GM12875 (cell line): ENCODE data around the gene HK1.

ENCODE experiments used
- H3K4me3 ChIP-seq: one replicate; pipeline ENCODE4 v1.5.1; 2011; ENCODE audit warnings: low read depth, low read length, control low read depth
- TF ChIP-seq, protein P1 (sequence below): IDR thresholded peaks from 2 replicates; pipeline ENCODE4 v1.5.1; 2011; ENCODE audit warnings: low read depth, mild to moderate bottlenecking, control low read depth, inconsistent platforms, low read length, moderate library complexity, borderline replicate concordance; ENCODE audit not compliant: insufficient read depth

The HK1 gene

DNA sequence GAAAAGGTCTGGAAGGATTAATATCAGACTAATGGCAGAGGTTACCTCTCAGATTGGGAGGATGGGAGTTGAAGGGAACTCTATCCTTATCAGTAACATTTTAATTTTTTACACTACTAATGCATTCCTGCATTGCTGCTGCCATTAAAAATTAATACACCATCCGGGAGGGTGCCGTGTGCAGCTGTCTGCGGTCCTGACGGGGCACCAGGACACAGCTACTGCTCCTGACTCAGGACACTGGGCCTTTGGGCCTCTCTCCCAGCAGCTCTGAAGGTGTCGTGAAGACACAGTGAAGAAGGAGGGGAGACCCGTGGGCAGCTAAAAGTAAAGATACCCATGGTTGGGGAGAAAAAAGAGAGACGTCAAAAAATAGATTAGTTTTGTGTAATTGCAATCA, 23.4 kb upstream of the HK1 start:
- no peak overlapping the region for H3K4me3 ChIP-seq
- TF ChIP-seq, protein P1, sequence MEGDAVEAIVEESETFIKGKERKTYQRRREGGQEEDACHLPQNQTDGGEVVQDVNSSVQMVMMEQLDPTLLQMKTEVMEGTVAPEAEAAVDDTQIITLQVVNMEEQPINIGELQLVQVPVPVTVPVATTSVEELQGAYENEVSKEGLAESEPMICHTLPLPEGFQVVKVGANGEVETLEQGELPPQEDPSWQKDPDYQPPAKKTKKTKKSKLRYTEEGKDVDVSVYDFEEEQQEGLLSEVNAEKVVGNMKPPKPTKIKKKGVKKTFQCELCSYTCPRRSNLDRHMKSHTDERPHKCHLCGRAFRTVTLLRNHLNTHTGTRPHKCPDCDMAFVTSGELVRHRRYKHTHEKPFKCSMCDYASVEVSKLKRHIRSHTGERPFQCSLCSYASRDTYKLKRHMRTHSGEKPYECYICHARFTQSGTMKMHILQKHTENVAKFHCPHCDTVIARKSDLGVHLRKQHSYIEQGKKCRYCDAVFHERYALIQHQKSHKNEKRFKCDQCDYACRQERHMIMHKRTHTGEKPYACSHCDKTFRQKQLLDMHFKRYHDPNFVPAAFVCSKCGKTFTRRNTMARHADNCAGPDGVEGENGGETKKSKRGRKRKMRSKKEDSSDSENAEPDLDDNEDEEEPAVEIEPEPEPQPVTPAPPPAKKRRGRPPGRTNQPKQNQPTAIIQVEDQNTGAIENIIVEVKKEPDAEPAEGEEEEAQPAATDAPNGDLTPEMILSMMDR: no peak

DNA sequence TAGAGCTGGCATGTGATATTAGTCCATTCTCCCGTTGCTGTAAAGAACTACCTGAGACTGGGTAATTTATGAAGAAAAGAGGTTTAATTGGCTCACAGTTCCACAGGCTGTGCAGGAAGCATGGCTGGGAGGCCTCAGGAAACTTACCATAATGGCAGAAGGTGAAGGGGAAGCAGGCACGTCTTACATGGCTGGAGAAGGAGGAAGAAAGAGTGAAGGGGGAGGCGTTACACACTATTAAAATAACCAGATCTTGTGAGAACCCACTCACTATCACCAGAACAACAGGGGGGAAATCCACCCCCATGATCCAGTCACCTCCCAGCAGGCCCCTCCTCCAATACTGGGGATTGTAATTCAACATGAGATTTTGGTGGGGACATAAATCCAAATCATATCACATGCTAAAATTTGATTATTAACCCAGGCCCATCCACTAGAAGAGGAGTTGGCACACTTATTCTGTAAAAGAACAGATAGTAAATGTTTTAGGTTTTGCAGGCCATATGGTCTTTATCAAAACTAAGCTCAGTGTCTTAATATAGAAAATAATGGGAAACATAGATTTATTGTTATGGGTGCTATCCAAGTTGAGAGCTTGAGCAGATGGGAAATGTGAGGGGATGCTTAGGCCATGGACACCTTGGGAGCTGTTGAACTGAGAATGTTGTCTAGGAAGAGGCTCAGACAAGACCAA, 18.6 kb upstream of the HK1 start:
- H3K4me3 ChIP-seq: no peak overlapping the region
- TF ChIP-seq, protein P1: no peak

DNA sequence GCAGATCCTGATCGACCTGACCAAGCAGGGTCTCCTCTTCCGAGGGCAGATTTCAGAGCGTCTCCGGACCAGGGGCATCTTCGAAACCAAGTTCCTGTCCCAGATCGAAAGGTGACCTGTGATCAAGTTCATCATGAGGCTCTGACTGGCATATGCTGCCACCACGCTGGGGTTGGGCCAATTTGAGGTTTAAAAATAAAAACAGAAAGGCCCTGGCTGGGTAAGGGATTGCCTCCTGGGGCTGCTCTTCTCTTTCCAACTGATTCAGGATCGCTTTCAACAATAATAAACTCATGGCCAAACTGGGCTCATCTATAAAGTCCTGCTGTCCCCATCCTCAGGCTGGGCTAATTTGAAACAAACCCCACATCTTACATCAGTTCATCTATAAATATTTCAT, 17.1 kb upstream of the HK1 start:
- no peak overlapping the region for H3K4me3 ChIP-seq
- TF ChIP-seq, protein P1: no peak

DNA sequence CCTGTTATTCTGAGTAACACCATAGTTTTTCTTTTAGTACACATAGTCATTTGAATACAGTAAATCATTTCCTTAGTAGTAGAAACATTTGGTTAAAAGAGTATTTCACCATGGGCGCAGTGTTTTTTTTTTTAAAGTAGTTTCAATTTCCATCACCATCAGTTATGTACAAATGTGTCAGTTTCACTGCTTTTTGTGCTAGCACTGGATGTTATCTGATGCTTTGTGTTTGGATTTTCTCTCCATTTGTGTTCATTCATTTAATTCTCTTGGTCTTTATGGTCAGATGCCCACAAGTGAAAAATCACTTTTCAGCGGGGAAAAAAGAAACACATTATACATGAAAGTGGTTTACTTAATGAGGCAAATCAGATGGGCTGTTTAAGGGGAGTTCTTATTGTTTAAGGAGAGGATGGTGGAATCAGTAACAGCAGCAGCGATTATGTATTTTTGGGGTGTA, 16.0 kb upstream of the HK1 start:
- no peak overlapping the region for H3K4me3 ChIP-seq
- TF ChIP-seq, protein P1: no peak

DNA sequence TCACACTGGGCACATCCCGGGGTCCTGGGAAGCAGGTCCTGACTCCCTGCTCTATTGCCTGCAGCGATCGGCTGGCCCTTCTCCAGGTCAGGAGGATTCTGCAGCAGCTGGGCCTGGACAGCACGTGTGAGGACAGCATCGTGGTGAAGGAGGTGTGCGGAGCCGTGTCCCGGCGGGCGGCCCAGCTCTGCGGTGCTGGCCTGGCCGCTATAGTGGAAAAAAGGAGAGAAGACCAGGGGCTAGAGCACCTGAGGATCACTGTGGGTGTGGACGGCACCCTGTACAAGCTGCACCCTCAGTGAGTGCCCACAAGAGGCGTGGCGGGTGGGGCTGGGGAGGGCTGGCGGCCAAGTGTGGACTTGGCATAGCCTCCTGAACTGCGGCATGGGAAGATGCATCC, 12.8 kb upstream of the HK1 start:
- no peak overlapping the region for H3K4me3 ChIP-seq
- TF ChIP-seq, protein P1: no peak

DNA sequence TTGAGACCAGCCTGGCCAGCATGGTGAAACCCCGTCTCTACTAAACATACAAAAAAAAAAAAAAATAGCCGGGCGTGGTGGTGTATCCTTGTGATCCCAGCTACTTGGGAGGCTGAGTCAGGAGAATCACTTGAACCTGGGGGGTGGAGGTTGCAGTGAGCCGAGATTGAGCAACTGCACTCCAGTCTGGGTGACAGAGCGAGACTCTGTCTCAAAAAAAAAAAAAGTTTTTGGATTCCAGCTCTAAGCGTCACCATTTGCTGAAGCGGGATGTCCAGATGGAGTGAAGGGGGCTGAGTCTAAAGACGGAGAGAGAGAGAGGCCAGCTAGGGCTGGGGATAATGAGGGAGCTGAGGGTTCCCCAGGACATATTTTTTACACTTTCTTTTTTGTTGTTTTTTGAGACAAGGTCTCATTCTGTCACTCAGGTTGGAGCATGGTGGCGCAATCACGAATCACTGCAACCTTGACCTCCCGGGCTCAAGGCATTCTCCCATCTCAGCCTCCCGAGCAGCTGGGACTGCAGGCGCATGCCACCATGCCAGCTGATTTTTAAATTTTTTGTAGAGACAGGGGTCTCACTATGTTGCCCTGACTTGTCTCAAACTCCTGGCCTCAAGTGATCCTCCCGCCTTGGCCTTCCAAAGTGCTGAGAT, 9.4 kb upstream of the HK1 start:
- TF ChIP-seq, protein P1: no peak
- H3K4me3 ChIP-seq: no peak overlapping the region

DNA sequence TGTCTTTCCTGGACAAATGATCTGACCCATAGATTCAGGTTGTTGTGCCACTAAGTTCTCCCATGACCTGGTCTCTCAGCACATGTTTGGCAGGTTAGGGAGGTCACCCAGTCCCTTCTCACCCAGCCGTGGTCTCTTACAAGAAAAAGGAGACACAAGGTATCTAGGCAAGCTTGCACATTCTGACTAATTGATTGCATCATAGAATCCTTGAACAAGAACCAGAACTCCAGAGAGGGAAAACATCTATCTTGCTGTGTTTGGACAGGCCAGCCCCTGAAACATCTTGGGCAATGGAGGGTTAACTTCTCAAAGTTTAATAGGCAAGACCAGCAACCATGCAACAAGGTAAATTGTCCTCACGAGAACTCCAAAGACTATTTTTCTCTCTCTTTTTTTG, 8.5 kb upstream of the HK1 start:
- no peak overlapping the region for H3K4me3 ChIP-seq
- TF ChIP-seq, protein P1: no peak
